HG02970 (cell line): ENCODE results near the gene RAD54L2.
"Not testable (repeated sequence)": the region's sequence is repeated elsewhere in the genome, so short reads cannot be mapped to it uniquely, and the experiment has no call there.

Source experiments
- ATAC-seq: cut with Tn5 transposase; IDR thresholded peaks from one replicate; pipeline ENCODE4 v1.9.1; 2021; ENCODE audit warnings: mild to moderate bottlenecking, moderate library complexity, moderate number of reproducible peaks; ENCODE audit not compliant: unreplicated experiment, low FRiP score

The RAD54L2 gene

DNA sequence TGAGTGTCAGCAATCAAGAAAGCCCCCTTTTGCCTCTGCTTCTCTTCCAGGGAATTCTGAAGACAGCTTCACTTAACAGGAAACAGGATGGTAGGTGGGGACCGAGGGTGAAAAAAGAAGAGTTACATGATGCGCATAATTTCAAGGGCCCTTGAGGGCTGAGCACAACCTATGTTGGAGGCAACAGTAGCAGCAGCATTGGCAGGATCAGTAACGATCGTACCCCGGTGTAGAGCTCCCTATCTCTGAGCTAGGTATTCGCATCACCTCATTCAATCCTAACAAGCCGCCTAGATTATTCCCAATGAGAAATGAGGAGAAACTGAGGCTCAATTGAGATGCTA, 432 bp upstream of the RAD54L2 start:
- ATAC-seq = no peak

DNA sequence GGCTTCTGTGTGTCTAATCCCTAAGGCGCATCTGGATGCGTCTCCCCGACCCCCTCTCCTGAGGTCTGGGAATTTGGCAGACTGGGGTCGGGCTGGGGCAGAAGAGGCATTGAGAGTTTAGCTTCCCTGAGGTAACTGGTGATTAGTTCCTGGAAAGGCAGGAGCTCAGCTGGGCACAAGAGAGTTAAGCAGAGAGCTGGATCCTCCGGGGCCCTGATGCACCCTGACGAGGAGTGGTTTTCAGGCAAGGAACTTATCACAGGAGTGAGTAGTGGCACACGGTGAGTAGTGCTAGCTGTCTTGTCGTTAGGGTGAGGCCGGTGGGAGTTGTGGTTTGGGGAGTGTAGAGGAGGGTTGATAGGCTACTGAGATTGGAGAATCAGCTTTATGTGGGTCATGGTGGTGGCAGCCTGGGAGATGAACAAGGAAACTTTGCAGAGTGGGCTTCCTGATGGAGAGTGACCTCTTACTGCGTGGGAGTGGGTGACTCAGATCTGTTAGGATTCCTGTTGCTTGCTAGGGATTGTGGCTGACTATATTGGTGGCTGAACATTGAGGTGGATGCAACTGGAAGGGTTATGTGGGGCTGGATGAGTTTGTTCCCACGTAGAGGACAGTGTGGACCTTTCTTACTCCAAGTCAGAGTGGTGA, 897 bp downstream of the RAD54L2 start:
- ATAC-seq = no peak

- ATAC-seq = not testable (repeated sequence)
Observed at GRCh38 chr3:51542596-51542995, 4.1 kb downstream of the RAD54L2 start.

DNA sequence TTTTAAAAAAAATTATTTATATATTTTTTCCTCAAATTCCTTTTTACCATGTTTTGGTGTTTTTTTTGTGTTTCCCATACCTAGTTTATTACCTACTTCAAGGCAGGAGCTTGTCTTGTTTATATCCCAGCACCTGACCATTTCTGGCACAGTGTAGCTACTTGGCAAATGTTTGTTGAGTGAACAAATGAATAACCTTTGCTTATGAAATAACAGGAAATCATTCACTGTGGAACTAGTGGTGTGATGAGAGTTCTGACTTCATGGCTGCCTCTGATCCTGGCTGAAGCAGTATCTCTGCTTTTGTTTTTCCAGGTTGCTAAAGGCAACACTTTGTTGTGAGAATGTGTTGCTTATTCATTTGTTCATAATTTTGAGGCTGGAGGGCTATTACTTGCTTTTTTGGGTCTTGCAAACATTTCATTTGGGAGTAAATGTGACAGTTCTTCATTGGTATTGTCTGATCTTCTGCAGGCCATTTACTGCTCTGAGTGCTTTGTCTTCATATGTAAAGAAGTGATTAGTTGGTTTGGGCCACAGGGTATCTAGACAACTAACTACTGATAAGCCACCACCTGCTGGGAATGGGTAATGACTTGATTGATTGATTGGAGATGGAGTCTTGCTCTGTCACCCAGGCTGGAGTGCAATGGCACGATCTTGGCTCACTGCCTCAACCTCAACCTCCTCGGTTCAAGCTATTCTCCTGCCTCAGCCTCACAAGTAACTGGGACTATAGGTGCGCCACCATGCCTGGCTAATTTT, 5.7 kb downstream of the RAD54L2 start:
- no peak for ATAC-seq

- no peak for ATAC-seq
Observed at GRCh38 chr3:51547274-51547673, 8.8 kb downstream of the RAD54L2 start.

- ATAC-seq = no peak
Observed at GRCh38 chr3:51549311-51549710, 10.8 kb downstream of the RAD54L2 start.

- no peak for ATAC-seq
Observed at GRCh38 chr3:51550080-51550819, 11.7 kb downstream of the RAD54L2 start.

GRCh38 chr3:51557993-51558392, 19.5 kb downstream of the RAD54L2 start:
- ATAC-seq = no peak

DNA sequence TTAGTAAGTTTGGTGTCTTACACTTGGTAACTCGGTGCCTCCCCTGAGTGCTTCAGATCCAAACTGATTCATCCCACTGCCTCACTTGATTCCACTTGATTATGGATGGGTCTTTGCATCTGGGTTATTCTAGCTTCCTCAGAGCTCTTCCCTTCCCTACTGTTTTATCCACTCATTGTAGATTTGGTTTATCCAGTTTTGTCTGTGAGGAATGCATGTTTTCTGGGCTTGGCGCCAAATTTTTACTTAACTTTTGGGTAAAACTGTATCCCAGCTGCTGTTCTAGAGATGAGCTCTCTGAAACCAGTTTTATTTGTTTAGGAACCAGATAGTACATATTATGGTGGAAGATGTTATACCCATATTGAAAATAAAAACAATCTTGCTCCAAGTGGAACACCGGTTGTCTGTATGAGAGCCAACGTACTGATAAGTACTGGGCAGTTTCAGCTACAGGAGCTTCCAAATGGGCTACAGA, 20.9 kb downstream of the RAD54L2 start:
- no peak for ATAC-seq

DNA sequence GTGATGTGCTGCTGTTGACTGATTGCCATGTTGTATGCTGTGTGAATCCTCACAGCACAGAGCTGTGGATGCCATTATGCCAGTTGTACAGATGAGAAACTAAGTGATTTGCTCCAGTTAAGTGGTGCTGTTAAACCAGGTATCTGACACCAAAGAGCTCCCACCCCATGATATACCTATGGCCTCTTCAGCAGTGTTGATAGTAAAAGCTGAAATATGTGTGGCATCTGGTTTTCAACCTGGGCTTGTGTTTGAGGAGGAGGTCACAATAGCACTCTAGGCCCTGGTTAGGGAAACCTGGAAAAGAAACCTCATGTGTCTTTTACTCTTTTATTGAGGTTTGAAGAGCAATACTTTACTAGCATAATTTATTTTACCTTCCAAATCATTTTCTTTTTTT, 21.4 kb downstream of the RAD54L2 start:
- ATAC-seq = no peak

- not testable (repeated sequence) for ATAC-seq
Observed at GRCh38 chr3:51562403-51562802, 23.9 kb downstream of the RAD54L2 start.

DNA sequence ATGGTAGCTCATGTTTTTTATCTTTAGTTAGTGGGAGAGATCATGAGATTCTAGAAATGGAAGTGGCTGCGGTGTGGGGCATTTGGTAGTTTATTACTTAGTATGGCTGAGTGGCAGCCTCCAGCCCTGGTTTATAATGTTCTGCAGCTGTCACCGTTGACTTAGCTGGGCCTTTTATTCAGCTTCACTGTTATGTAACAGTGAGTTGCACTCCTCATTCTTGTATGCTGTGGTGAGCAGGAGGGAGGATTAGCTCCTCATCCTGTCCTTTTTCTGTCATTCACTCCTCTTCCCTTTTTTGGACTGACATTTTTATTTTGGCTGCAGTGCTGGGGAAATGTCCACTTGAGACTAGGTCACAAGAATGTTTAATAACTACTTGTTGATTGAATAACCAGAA, 29.5 kb downstream of the RAD54L2 start:
- ATAC-seq = no peak

GRCh38 chr3:51568996-51569395, 30.5 kb downstream of the RAD54L2 start:
- no peak for ATAC-seq

- no peak for ATAC-seq
Observed at GRCh38 chr3:51578238-51578637, 39.7 kb downstream of the RAD54L2 start.

GRCh38 chr3:51580418-51580817, 41.9 kb downstream of the RAD54L2 start:
- ATAC-seq = no peak

- ATAC-seq = no peak
Observed at GRCh38 chr3:51581524-51581923, 43.0 kb downstream of the RAD54L2 start.

DNA sequence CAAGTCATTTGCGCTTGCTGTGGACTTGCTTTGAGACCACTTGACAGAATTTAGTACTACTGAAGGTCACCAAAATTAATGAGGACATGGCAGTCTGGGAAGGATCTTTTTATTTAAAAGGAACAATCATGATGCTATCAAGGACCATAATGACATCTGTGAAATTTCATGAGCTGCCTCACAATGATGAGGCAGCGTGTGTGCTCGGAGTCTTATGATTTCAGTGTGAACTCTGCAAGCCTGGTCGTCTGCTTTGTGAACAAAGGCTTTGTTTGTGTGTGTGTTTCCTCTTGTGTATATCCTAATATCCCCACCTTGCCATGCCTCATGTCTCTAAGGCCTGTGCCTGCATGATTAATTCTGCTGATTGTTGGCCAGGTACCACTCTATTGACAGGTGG, 46.7 kb downstream of the RAD54L2 start:
- no peak for ATAC-seq

- no peak for ATAC-seq
Observed at GRCh38 chr3:51585871-51586270, 47.4 kb downstream of the RAD54L2 start.
